Activated T-helper 17 cell treated with anti-CD3 and anti-CD28 coated beads, Interleukin-2, amount 50 U/mL, for 72 hours (primary cell): ENCODE results near the gene ZNF334. TPM values are rescaled to one million over a fixed set of nuclear protein-coding genes. Genes with fewer than 3 reads are reported as not detected.

ENCODE experiments used
- ATAC-seq: fragments of 150-1000 bp; cut with Tn5 transposase; replicated peaks from 2 replicates; pipeline ENCODE4 v1.10.0; 2021; ENCODE audit warnings: mild to moderate bottlenecking, moderate library complexity
- H3K27ac Mint-ChIP-seq: one replicate; pipeline ENCODE4 v1.8.0; 2022; ENCODE audit warnings: mixed read lengths
- H3K27me3 Mint-ChIP-seq: one replicate; pipeline ENCODE4 v1.8.0; 2022; ENCODE audit warnings: mixed read lengths
- H3K36me3 Mint-ChIP-seq: one replicate; pipeline ENCODE4 v1.8.0; 2022; ENCODE audit warnings: low read depth, mild to moderate bottlenecking, mixed read lengths
- H3K4me1 Mint-ChIP-seq: one replicate; pipeline ENCODE4 v1.8.0; 2022; ENCODE audit warnings: mixed read lengths
- H3K4me3 Mint-ChIP-seq: one replicate; pipeline ENCODE4 v1.8.0; 2022; ENCODE audit warnings: mild to moderate bottlenecking, mixed read lengths
- H3K9me3 Mint-ChIP-seq: one replicate; pipeline ENCODE4 v1.8.0; 2022; ENCODE audit warnings: mixed read lengths
- total RNA-seq, 2 donors: library from RNA; stranded (reverse); gene quantifications; one replicate each; pipeline ENCODE4 v1.2.3, GENCODE V29; 2022

ZNF334 gene
- total RNA-seq, 2 donors from 2014 or later = 0.76 to 3.0 TPM

- Mint-ChIP-seq H3K4me1 (peaks cover 15% of the 10 kb centered on the region), H3K4me3 (no peak within 1 kb of the TSS), H3K9me3 (no peaks in the 10 kb centered on the region), H3K27ac (peak within 1 kb of the TSS; percentile 34), H3K36me3 (no peaks in the 10 kb centered on the region), H3K27me3 (no peaks in the 10 kb centered on the region)
- ATAC-seq = no peak
These were observed 37.1 kb upstream of the ZNF334 start, which contains the start of gene OCSTAMP for GRCh38 chr20:46550461-46550860. OCSTAMP (minus strand) TSS chr20:46550654; CDS start chr20:46550560, 94 bp downstream.

GRCh38 chr20:46549188-46549972 lies 36.0 kb upstream of the ZNF334 start:
- no peak overlapping the region for H3K27ac Mint-ChIP-seq
- no peaks in the 10 kb centered on the region for H3K36me3 Mint-ChIP-seq
- no peaks in the 10 kb centered on the region for H3K27me3 Mint-ChIP-seq
- peaks cover 20% of the 10 kb centered on the region for H3K4me1 Mint-ChIP-seq
- no peaks in the 10 kb centered on the region for H3K9me3 Mint-ChIP-seq
- no peak overlapping the region for H3K4me3 Mint-ChIP-seq
- ATAC-seq = no peak

GRCh38 chr20:46548688-46549087 lies 35.3 kb upstream of the ZNF334 start:
- Mint-ChIP-seq H3K27me3 (no peaks in the 10 kb centered on the region), H3K4me3 (no peak overlapping the region), H3K27ac (no peak overlapping the region), H3K9me3 (no peaks in the 10 kb centered on the region), H3K36me3 (no peaks in the 10 kb centered on the region), H3K4me1 (peaks cover 20% of the 10 kb centered on the region)
- ATAC-seq = no peak

GRCh38 chr20:46547995-46548394 lies 34.6 kb upstream of the ZNF334 start:
- Mint-ChIP-seq H3K9me3 (no peaks in the 10 kb centered on the region), H3K4me1 (peaks cover 16% of the 10 kb centered on the region), H3K36me3 (no peaks in the 10 kb centered on the region), H3K27me3 (peaks cover 2% of the 10 kb centered on the region), H3K27ac (no peak overlapping the region), H3K4me3 (no peak overlapping the region)
- no peak for ATAC-seq

- ATAC-seq = peak; percentile 40
- no peaks in the 10 kb centered on the region for H3K36me3 Mint-ChIP-seq
- no peak overlapping the region for H3K27ac Mint-ChIP-seq
- no peaks in the 10 kb centered on the region for H3K9me3 Mint-ChIP-seq
- H3K4me3 Mint-ChIP-seq = no peak overlapping the region
- H3K27me3 Mint-ChIP-seq = peaks cover 4% of the 10 kb centered on the region
- H3K4me1 Mint-ChIP-seq = peaks cover 7% of the 10 kb centered on the region
These were observed 33.6 kb upstream of the ZNF334 start for GRCh38 chr20:46546936-46547335.

- no peak for ATAC-seq
- no peaks in the 10 kb centered on the region for H3K36me3 Mint-ChIP-seq
- peaks cover 4% of the 10 kb centered on the region for H3K27me3 Mint-ChIP-seq
- H3K4me1 Mint-ChIP-seq = peaks cover 7% of the 10 kb centered on the region
- no peaks in the 10 kb centered on the region for H3K9me3 Mint-ChIP-seq
- no peak overlapping the region for H3K27ac Mint-ChIP-seq
- no peak overlapping the region for H3K4me3 Mint-ChIP-seq
These were observed 32.9 kb upstream of the ZNF334 start for GRCh38 chr20:46546298-46546697.

GRCh38 chr20:46545827-46546138 lies 32.4 kb upstream of the ZNF334 start:
- Mint-ChIP-seq H3K9me3 (no peaks in the 10 kb centered on the region), H3K36me3 (no peaks in the 10 kb centered on the region), H3K27ac (no peak overlapping the region), H3K4me3 (no peak overlapping the region), H3K4me1 (peaks cover 7% of the 10 kb centered on the region), H3K27me3 (peaks cover 4% of the 10 kb centered on the region)
- ATAC-seq = no peak

- peak; percentile 91 for ATAC-seq
- Mint-ChIP-seq H3K27me3 (peaks cover 4% of the 10 kb centered on the region), H3K27ac (peak overlapping the region; percentile 93), H3K4me1 (peaks cover 7% of the 10 kb centered on the region), H3K4me3 (no peak overlapping the region), H3K36me3 (no peaks in the 10 kb centered on the region), H3K9me3 (no peaks in the 10 kb centered on the region)
These were observed 31.9 kb upstream of the ZNF334 start for GRCh38 chr20:46545077-46545826.

GRCh38 chr20:46544576-46544975 lies 31.2 kb upstream of the ZNF334 start:
- H3K36me3 Mint-ChIP-seq = no peaks in the 10 kb centered on the region
- ATAC-seq = no peak
- H3K9me3 Mint-ChIP-seq = no peaks in the 10 kb centered on the region
- H3K4me3 Mint-ChIP-seq = no peak overlapping the region
- peaks cover 4% of the 10 kb centered on the region for H3K27me3 Mint-ChIP-seq
- H3K4me1 Mint-ChIP-seq = peaks cover 7% of the 10 kb centered on the region
- H3K27ac Mint-ChIP-seq = no peak overlapping the region

GRCh38 chr20:46543959-46544358 lies 30.6 kb upstream of the ZNF334 start:
- Mint-ChIP-seq H3K9me3 (no peaks in the 10 kb centered on the region), H3K4me1 (peaks cover 7% of the 10 kb centered on the region), H3K4me3 (no peak overlapping the region), H3K27ac (no peak overlapping the region), H3K27me3 (peaks cover 4% of the 10 kb centered on the region), H3K36me3 (no peaks in the 10 kb centered on the region)
- ATAC-seq = no peak

- Mint-ChIP-seq H3K9me3 (no peaks in the 10 kb centered on the region), H3K36me3 (no peaks in the 10 kb centered on the region), H3K4me3 (no peak overlapping the region), H3K27me3 (peaks cover 8% of the 10 kb centered on the region), H3K4me1 (peaks cover 7% of the 10 kb centered on the region), H3K27ac (no peak overlapping the region)
- no peak for ATAC-seq
These were observed 29.7 kb upstream of the ZNF334 start for GRCh38 chr20:46543033-46543432.

- Mint-ChIP-seq H3K9me3 (peaks cover under 1% of the 10 kb centered on the region), H3K36me3 (no peaks in the 10 kb centered on the region), H3K4me1 (peaks cover 7% of the 10 kb centered on the region), H3K27ac (no peak overlapping the region), H3K27me3 (peaks cover 9% of the 10 kb centered on the region), H3K4me3 (no peak overlapping the region)
- ATAC-seq = no peak
These were observed 28.0 kb upstream of the ZNF334 start for GRCh38 chr20:46541229-46541935.

GRCh38 chr20:46539113-46539512 lies 25.8 kb upstream of the ZNF334 start:
- Mint-ChIP-seq H3K27me3 (peaks cover 14% of the 10 kb centered on the region), H3K4me3 (no peak overlapping the region), H3K4me1 (no peaks in the 10 kb centered on the region), H3K27ac (no peak overlapping the region), H3K9me3 (peaks cover 4% of the 10 kb centered on the region), H3K36me3 (no peaks in the 10 kb centered on the region)
- no peak for ATAC-seq

- H3K9me3 Mint-ChIP-seq = no peaks in the 10 kb centered on the region
- ATAC-seq = no peak
- no peak overlapping the region for H3K27ac Mint-ChIP-seq
- H3K27me3 Mint-ChIP-seq = peaks cover 21% of the 10 kb centered on the region
- H3K36me3 Mint-ChIP-seq = no peaks in the 10 kb centered on the region
- H3K4me3 Mint-ChIP-seq = no peak overlapping the region
- no peaks in the 10 kb centered on the region for H3K4me1 Mint-ChIP-seq
These were observed 17.3 kb upstream of the ZNF334 start for GRCh38 chr20:46530640-46531039.
